A549 treated with AZD9567 at 1 μM for 4 hours (cell line): ENCODE results near the gene CCER1. TPM values are rescaled to one million over a fixed set of nuclear protein-coding genes. Genes with fewer than 3 reads are reported as not detected.

ENCODE experiments used
- total RNA-seq: library from RNA; stranded (reverse); fragments of 200-300 nt; extraction: Qiagen RNA extraction; gene quantifications from 5 replicates; pipeline ENCODE4 v1.2.3, GENCODE V29; 2022; ENCODE audit not compliant: insufficient read depth

The CCER1 gene, protein sequence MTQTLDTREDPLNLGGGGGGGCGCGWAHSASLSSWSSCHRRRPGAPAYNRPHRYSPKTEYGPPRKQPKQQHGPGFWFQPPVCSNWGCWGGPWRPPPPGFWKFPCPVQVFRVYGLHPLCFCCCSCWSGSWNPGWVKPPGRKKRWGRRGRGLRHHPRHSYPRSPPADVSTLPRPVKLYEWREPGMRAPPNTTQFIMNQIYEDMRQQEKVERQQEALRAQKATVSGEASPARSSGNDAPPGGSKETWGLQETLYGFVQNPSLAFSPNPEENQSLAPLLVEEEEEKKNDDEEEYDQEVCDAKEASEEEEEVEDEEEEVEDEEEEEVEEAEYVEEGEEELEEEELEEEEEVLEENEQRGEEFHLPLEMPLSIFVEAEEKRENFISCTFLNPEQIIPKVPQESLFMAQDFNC
- total RNA-seq: not detected in 5 replicates

DNA sequence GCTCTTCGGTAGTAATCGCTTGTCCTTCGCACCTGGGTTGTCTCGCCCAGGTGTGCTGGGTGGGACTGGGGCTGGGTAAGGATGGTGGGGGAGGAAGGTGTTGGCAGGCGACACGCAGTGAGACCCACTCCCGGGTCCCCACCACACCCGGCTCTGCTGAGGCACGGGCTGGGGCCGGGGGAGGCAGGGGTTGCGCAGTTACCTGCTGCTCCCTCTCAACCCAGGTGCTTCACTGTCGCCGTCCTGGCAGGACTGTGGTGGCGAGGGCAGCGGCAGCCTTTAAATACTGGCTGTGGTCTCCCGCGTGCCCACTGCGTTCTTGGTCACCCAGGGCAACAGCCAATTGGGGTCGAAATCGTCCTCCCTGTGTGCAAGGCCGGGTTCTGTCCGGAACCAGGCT, at the start of gene CCER1:
Gene CCER1, minus strand, starts transcription at position 256 of the 400 bp plus-strand sequence. CDS start 434 bp downstream, outside the sequence.

Other genes with a start within 250 kb of the CCER1 start
- gene EPYC, start 49.8 kb upstream of the CCER1 start, total RNA-seq: not detected in 5 replicates
- not detected in 5 replicates for gene KERA, start 102.8 kb upstream of the CCER1 start, total RNA-seq
- 0.07 to 4.1 TPM (median 0.29 TPM) in 5 replicates for gene LUM, start 156.3 kb upstream of the CCER1 start, total RNA-seq
- gene DCN, start 227.6 kb upstream of the CCER1 start, total RNA-seq: not detected in 5 replicates